PC-3 (cell line): ENCODE results near the gene SSH3. TPM values are rescaled to one million over a fixed set of nuclear protein-coding genes. Genes with fewer than 3 reads are reported as not detected.
A peak's percentile ranks its signal among the peaks of the same experiment; 100 is the strongest.

ENCODE experiments used
- ATAC-seq: fragments of 200-7000 bp; cut with Tn5 transposase; 2 replicates; pipeline ENCODE4 v1.9.1; 2020; ENCODE audit warnings: mild to moderate bottlenecking, moderate library complexity
- BruUV-seq: library from RNA; stranded (reverse); fragments of 400-500 nt; replicated peaks from 2 replicates; lab custom pipeline; 2021; lab: Mats Ljungman, UMichigan
- CTCF ChIA-PET: fragments of 300-600 bp; sonication (Branson Sonifier 250); formaldehyde crosslinking; loops from one replicate; lab custom pipeline; 2022; ENCODE audit warnings: antibody characterized with exemption; lab: Charles Lee
- POLR2A ChIA-PET: fragments of 300-600 bp; sonication (Branson Sonifier 250); formaldehyde crosslinking; loops from one replicate; lab custom pipeline; 2022; ENCODE audit warnings: antibody characterized with exemption; ENCODE audit not compliant: unreplicated experiment; lab: Charles Lee
- DNase-seq: peaks from one replicate; pipeline ENCODE4 v3.0.0-alpha.2; 2015
- H2AFZ ChIP-seq: fragments of 300-600 bp; sonication (generic); 2 replicates; pipeline ENCODE4 v1.6.0; 2016; ENCODE audit warnings: antibody characterized with exemption, low read length
- H3F3A ChIP-seq: fragments of 300-600 bp; sonication (generic); one replicate; pipeline ENCODE4 v1.6.0; 2017; ENCODE audit warnings: antibody characterized with exemption, low read length, control low read depth, mild to moderate bottlenecking; ENCODE audit not compliant: unreplicated experiment
- H3K27ac ChIP-seq: fragments of 300-600 bp; sonication (generic); 2 replicates; pipeline ENCODE4 v1.5.1; 2016; ENCODE audit warnings: mild to moderate bottlenecking, low read length
- H3K27me3 ChIP-seq: fragments of 300-600 bp; sonication (generic); 2 replicates; pipeline ENCODE4 v1.6.1; 2016; ENCODE audit warnings: low read length, mixed read lengths
- H3K36me3 ChIP-seq: fragments of 300-600 bp; sonication (generic); 2 replicates; pipeline ENCODE4 v1.6.1; 2016; ENCODE audit warnings: low read depth, mixed run types, low read length, mixed read lengths
- H3K4me1 ChIP-seq: fragments of 300-600 bp; sonication (generic); 2 replicates; pipeline ENCODE4 v1.5.1; 2016; ENCODE audit warnings: low read length; ENCODE audit not compliant: insufficient read depth
- H3K4me2 ChIP-seq: fragments of 300-600 bp; sonication (generic); 2 replicates; pipeline ENCODE4 v1.6.0; 2016; ENCODE audit warnings: low read length
- H3K4me3 ChIP-seq: fragments of 300-600 bp; sonication (generic); 2 replicates; pipeline ENCODE4 v1.5.1; 2016; ENCODE audit warnings: mild to moderate bottlenecking, low read length, mixed read lengths
- H3K79me2 ChIP-seq: fragments of 300-600 bp; sonication (generic); 2 replicates; pipeline ENCODE4 v1.6.1; 2017; ENCODE audit warnings: low read length, mixed read lengths
- H3K9ac ChIP-seq: fragments of 300-600 bp; sonication (generic); 2 replicates; pipeline ENCODE4 v1.6.0; 2016; ENCODE audit warnings: mild to moderate bottlenecking, low read length
- H3K9me2 ChIP-seq: fragments of 300-600 bp; sonication (generic); replicated peaks from 2 replicates; pipeline ENCODE4 v1.6.1; 2016; ENCODE audit warnings: mixed run types, low read length, mixed read lengths
- H3K9me3 ChIP-seq: fragments of 300-600 bp; sonication (generic); 2 replicates; pipeline ENCODE4 v1.6.1; 2016; ENCODE audit warnings: low read length, mixed read lengths
- H4K20me1 ChIP-seq: fragments of 300-600 bp; sonication (generic); 2 replicates; pipeline ENCODE4 v1.6.1; 2016; ENCODE audit warnings: low read length, mixed read lengths
- EZH2 ChIP-seq: fragments of 300-600 bp; sonication (generic); IDR thresholded peaks from one replicate; pipeline ENCODE4 v1.6.1; 2017; ENCODE audit warnings: antibody characterized with exemption, mild to moderate bottlenecking, low read length; ENCODE audit not compliant: unreplicated experiment
- EZH2phosphoT487 ChIP-seq: fragments of 300-600 bp; sonication (generic); IDR thresholded peaks from 2 replicates; pipeline ENCODE4 v1.6.1; 2018; ENCODE audit warnings: mild to moderate bottlenecking, antibody characterized with exemption, low read length, borderline replicate concordance
- intact Hi-C: fragments of 100-400 bp; cut with micrococcal nuclease; formaldehyde crosslinking; loops from 2 replicates; pipeline ENCODE4 v1.9.0; 2023
- total RNA-seq: library from RNA; depleted of rRNA; stranded (reverse); fragments of >200 nt; gene quantifications from 2 replicates; pipeline ENCODE4 v1.2.3, GENCODE V29; 2014
- TF ChIP-seq, protein P1 (sequence below): fragments of 300-600 bp; sonication (generic); conservative IDR thresholded peaks from 2 replicates; pipeline ENCODE4 v1.5.1; 2017; ENCODE audit warnings: antibody characterized with exemption, low read depth, mild to moderate bottlenecking, low read length

The SSH3 gene
- total RNA-seq, 1 experiment from 2014 or later = 35.1 TPM

- Histone ChIP-seq H3K27ac (peak overlapping the region; percentile 95), H3K27me3 (no peaks in the 10 kb centered on the region), H3K36me3 (no peaks in the 10 kb centered on the region), H3K4me1 (peaks cover 38% of the 10 kb centered on the region), H3K79me2 (no peaks in the 10 kb centered on the region), H3K4me2 (peak overlapping the region; percentile 71), H3K9ac (peak overlapping the region; percentile 80), H3K9me3 (no peaks in the 10 kb centered on the region), H3K9me2 (no peaks in the 10 kb centered on the region), H2AFZ (peak overlapping the region; percentile 56), H3K4me3 (peak overlapping the region; percentile 26; the same call in 1 of the 2 replicates), H4K20me1 (no peaks in the 10 kb centered on the region), H3F3A (peaks cover 8% of the 10 kb centered on the region)
- intact Hi-C loops = loop anchor here (1.0 to 2.0 kb wide), 5 partner anchors 8 to 162 kb away; partner anchors contain the start of genes CDK2AP2 and GRK2
- ChIA-PET POLR2A (interaction anchor here (0.6 to 2.1 kb wide), 8 partner anchors 10 to 208 kb away, joined by 3 to 8 read pairs (median 4); partner anchors contain the start of gene RAD9A), CTCF (interaction anchor here (0.6 to 3.0 kb wide), 15 partner anchors 8 to 376 kb away, joined by 3 to 55 read pairs (median 5); partner anchors contain the start of genes PPP1CA and RAD9A)
- peak; percentile 92 for ATAC-seq
- TF ChIP-seq, protein P1, sequence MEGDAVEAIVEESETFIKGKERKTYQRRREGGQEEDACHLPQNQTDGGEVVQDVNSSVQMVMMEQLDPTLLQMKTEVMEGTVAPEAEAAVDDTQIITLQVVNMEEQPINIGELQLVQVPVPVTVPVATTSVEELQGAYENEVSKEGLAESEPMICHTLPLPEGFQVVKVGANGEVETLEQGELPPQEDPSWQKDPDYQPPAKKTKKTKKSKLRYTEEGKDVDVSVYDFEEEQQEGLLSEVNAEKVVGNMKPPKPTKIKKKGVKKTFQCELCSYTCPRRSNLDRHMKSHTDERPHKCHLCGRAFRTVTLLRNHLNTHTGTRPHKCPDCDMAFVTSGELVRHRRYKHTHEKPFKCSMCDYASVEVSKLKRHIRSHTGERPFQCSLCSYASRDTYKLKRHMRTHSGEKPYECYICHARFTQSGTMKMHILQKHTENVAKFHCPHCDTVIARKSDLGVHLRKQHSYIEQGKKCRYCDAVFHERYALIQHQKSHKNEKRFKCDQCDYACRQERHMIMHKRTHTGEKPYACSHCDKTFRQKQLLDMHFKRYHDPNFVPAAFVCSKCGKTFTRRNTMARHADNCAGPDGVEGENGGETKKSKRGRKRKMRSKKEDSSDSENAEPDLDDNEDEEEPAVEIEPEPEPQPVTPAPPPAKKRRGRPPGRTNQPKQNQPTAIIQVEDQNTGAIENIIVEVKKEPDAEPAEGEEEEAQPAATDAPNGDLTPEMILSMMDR = peak; percentile 99
- no peak for TF ChIP-seq EZH2
- BruUV-seq = no TSS peak
- DNase-seq = peak; percentile 99
Observed at GRCh38 chr11:67345920-67346819, 42.8 kb downstream of the SSH3 start.

- no peak for TF ChIP-seq EZH2
- TF ChIP-seq, protein P1 = no peak
- TF ChIP-seq EZH2phosphoT487 = no peak
- intact Hi-C loops = no loop called here
- POLR2A ChIA-PET = interaction anchor here (0.5 kb wide), 1 partner anchor 54 kb away, joined by 8 read pairs; the partner anchor contains the start of gene PPP1CA
- Histone ChIP-seq H3K4me2 (no peak overlapping the region), H3K36me3 (no peaks in the 10 kb centered on the region), H3K27me3 (no peaks in the 10 kb centered on the region), H3K79me2 (peaks cover 13% of the 10 kb centered on the region), H3K9me3 (no peaks in the 10 kb centered on the region), H3K4me1 (peaks cover 52% of the 10 kb centered on the region), H3K4me3 (no peak overlapping the region), H3K9me2 (no peaks in the 10 kb centered on the region), H3K27ac (no peak overlapping the region), H2AFZ (no peak overlapping the region), H4K20me1 (no peaks in the 10 kb centered on the region), H3K9ac (no peak overlapping the region), H3F3A (peaks cover 8% of the 10 kb centered on the region)
- no TSS peak for BruUV-seq
- CTCF ChIA-PET = no interaction called here
- no peak for ATAC-seq
- DNase-seq = no peak
Observed at GRCh38 chr11:67347964-67348749, 44.8 kb downstream of the SSH3 start.
